ENCODE results near the gene MAGEA2B.
"Not testable (repeated sequence)": the region's sequence is repeated elsewhere in the genome, so short reads cannot be mapped to it uniquely, and the experiment has no call there.

MAGEA2B gene

DNA sequence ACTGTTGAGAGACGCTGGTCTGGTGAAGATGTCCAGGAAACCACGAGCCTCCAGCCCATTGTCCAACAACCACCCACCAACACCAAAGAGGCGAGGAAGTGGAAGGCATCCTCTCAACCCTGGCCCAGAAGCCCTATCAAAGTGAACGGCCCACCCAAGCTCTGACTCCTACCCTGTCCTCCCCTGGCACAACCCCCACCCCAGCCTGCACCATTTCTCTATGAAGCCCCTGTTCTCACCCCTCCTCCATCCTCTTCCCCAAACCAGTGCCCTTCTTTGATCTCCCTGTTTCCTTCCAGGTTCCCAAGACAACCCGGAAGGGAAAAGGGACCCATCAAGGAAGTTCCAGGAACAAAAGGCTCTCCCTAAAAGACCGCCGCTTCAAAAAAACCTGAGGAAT is 45.1 kb downstream of the MAGEA2B start:
- not testable (repeated sequence) for DNase-seq

DNA sequence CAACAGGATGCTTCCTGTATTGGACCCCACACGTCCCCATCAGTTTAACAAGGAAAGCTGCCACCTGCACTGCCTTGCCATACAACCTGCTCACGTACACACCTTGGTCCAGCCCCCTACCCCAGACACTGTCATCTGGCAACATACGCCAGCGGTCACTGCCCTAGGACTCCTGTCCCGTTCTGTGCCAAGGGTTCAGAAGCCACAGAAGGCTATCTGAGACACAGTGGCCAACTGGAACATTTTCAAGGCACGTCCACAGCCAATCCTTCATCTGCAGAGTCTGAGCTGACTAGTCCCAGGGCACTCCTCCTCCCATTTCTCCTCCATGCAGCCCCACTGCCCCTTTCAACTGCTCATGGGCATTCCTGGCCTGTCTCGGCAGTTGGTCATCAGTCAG is 47.2 kb downstream of the MAGEA2B start:
- not testable (repeated sequence) for DNase-seq

DNA sequence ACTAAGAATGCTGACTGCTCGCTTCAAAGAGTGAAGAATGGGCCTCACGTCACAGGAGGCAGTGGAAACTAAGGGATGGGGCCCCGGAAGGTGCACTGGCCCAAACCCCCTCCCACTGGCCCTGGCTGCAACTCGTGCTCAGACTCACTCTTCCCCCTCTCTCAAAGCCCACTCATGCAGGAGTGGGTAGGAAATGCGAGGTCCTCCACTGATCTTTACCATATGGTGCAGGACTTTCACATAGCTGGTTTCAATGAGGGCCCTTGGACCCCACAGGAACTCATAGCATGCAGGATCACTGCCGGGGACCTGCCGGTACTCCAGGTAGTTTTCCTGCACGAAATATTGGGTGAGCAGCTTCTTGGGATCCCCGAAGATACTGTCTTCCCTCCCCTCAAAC is 52.1 kb downstream of the MAGEA2B start:
- not testable (repeated sequence) for DNase-seq
